GM19351 (cell line): Measurements from ENCODE around the gene DENND6B.
"Not testable (repeated sequence)": the region's sequence is repeated elsewhere in the genome, so short reads cannot be mapped to it uniquely, and the experiment has no call there.

Experiments
- ATAC-seq: cut with Tn5 transposase; IDR thresholded peaks from one replicate; pipeline ENCODE4 v1.9.1; 2021; ENCODE audit warnings: mild to moderate bottlenecking, moderate library complexity; ENCODE audit not compliant: unreplicated experiment

DENND6B gene

GRCh38 chr22:50339945-50340879 is 13.4 kb upstream of the DENND6B start:
- ATAC-seq: no peak

- ATAC-seq: no peak
Measured at GRCh38 chr22:50338860-50339462, 12.1 kb upstream of the DENND6B start.

GRCh38 chr22:50338042-50338573 is 11.3 kb upstream of the DENND6B start:
- no peak for ATAC-seq

GRCh38 chr22:50337262-50338041 is 10.6 kb upstream of the DENND6B start:
- ATAC-seq: no peak

- ATAC-seq: not testable (repeated sequence)
Measured at GRCh38 chr22:50334433-50334832, 7.6 kb upstream of the DENND6B start.

- no peak for ATAC-seq
Measured at GRCh38 chr22:50329236-50329635, 2.4 kb upstream of the DENND6B start.

- ATAC-seq: no peak
Measured at GRCh38 chr22:50327711-50328019, 853 bp upstream of the DENND6B start.

- ATAC-seq: no peak
Measured at GRCh38 chr22:50326225-50326955, 422 bp downstream of the DENND6B start.

GRCh38 chr22:50325444-50326224 is 1.2 kb downstream of the DENND6B start:
- no peak for ATAC-seq

- ATAC-seq: no peak
Measured at GRCh38 chr22:50323900-50324299, 2.9 kb downstream of the DENND6B start.

GRCh38 chr22:50322382-50323104 is 4.3 kb downstream of the DENND6B start:
- ATAC-seq: not testable (repeated sequence)

GRCh38 chr22:50320671-50321325 is 6.0 kb downstream of the DENND6B start:
- ATAC-seq: no peak

- ATAC-seq: no peak
Measured at GRCh38 chr22:50320116-50320515, 6.7 kb downstream of the DENND6B start.

- ATAC-seq: no peak
Measured at GRCh38 chr22:50319503-50319951, 7.3 kb downstream of the DENND6B start.

GRCh38 chr22:50318698-50319411 is 8.0 kb downstream of the DENND6B start:
- no peak for ATAC-seq

GRCh38 chr22:50318356-50318697 is 8.5 kb downstream of the DENND6B start:
- ATAC-seq: no peak

GRCh38 chr22:50317674-50318073 is 9.1 kb downstream of the DENND6B start:
- ATAC-seq: no peak

- no peak for ATAC-seq
Measured at GRCh38 chr22:50317178-50317577, 9.6 kb downstream of the DENND6B start.
